ENCODE results near the gene DLG4.
"Not testable (repeated sequence)": the region's sequence is repeated elsewhere in the genome, so short reads cannot be mapped to it uniquely, and the experiment has no call there.

Gene DLG4

DNA sequence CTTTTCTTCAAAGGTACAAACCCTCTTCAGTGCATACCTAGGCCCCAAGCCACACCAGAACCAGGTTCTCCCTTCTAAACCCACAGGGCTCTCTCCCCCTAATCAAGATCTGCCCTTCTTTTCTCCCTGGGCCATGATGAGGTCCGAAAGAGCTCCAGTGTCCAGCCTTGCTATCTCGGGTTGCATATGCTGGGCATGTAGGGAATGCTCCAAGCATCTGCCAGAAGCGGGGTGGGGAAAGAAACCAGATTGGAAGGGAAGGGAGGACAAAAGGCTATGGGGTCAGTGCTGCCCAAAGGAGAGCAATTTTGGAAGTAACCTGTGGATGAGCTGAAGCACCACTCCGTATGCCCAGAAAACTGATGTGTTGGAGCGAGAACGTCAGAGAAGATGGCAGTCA, 29.6 kb upstream of the DLG4 start:
- no peak for DNase-seq (ENCODE audit: low spot score)

- DNase-seq (ENCODE audit: low spot score) = no peak
These were observed 29.2 kb upstream of the DLG4 start for GRCh38 chr17:7248796-7249195.

DNA sequence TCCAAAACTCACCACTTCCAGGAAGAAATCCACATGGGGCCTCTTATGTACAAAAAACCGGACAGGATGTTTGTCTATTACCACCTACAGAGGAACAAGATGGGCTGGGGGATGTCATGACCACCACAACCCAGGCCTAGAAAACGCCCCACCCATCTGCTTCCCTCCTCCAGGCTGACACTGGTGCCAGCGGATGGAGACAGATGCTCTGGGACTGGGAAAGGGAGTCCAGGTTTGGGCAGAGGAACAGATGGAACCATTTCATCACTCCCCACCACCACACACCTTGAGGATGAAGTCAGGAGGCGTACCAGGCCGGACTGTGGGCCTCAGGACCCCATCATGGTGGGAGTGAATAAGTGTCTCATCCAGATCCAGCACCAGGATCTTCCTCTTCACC, 27.1 kb upstream of the DLG4 start:
- DNase-seq (ENCODE audit: low spot score) = no peak

DNA sequence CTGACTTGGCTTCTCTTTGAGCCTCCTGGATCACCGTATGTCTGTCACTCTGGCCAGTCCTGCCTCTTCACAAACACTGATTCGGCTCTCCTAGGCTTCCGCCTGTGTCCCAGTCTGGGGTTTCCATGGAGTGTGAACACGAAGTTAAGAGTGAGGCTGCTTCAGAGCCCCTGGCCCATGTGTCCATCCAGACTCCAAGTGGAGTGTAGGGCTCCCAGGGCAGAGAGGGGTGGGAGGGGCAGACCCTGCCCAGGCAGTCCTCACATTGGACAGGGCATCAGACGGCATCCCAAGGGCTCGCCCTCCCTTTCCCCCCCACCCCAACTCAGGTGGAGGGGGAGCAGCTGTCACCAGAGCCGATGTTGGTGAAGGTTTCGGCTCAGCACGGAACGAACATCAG, 24.2 kb upstream of the DLG4 start:
- DNase-seq (ENCODE audit: low spot score) = not testable (repeated sequence)

DNA sequence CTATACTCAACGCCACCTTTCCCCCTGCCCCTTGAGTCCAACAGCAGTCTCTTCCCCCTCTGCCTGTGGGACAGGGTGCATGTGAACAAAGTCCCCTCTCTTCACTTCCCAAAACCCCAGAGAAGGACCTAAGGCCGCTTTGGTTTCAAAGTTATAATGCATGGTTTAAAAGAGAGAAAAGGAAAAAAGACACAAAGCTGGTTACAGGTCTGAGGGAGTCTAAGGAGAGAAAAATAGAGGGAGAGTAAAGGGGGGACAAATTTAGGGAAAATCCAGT, 23.8 kb upstream of the DLG4 start:
- no peak for DNase-seq (ENCODE audit: low spot score)

DNA sequence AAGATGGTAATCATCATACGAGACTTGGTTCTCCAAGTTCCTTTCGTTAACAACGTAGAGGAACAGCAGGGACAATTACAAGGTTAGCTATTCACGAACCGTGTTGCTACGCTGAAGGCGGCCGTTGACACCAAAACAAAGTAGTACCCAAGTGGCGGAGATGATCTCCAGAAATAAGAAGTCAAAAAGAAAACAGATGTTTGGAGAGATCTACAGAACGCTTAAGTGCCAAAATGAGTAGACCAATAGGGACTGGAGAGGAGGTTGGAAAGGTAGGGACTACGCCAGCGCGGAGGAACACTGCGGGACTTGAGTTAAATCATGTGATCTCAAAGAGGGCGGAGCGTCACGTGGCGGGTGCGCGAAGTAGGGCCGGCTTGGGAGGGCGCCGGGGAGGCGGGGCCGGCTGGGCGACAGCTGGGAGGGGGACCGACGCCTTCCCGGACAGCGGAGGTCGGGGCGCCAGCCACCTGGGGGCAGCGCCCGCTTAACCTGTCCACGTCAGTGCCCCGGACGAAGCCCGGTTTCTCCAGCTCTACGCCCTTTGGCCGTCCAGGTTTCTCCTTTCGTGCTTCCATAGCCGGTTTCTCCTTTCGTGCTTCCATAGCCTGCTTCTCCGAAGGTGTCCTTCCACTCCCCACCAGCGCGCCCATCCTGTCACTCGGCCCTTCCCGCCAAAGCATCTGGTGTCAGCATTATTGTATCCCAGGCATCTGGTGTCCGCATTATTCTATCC, 23.2 kb upstream of the DLG4 start:
- DNase-seq (ENCODE audit: low spot score) = peak; percentile 88

GRCh38 chr17:7241783-7242716, 22.4 kb upstream of the DLG4 start, which contains the start of gene GABARAP:
Gene GABARAP (minus strand): TSS chr17:7242449. CDS start chr17:7242330, 119 bp downstream.
- peak; percentile 86 for DNase-seq (ENCODE audit: low spot score)

- no peak for DNase-seq (ENCODE audit: low spot score)
These were observed 21.6 kb upstream of the DLG4 start for GRCh38 chr17:7241090-7241733.

- DNase-seq (ENCODE audit: low spot score) = no peak
These were observed 20.7 kb upstream of the DLG4 start for GRCh38 chr17:7240375-7240774.

- peak; percentile 100 for DNase-seq (ENCODE audit: low spot score)
These were observed 19.7 kb upstream of the DLG4 start, which contains the start of gene PHF23 for GRCh38 chr17:7239091-7240027. Gene PHF23 (minus strand): TSS chr17:7239457. CDS start chr17:7239279, 178 bp downstream.

DNA sequence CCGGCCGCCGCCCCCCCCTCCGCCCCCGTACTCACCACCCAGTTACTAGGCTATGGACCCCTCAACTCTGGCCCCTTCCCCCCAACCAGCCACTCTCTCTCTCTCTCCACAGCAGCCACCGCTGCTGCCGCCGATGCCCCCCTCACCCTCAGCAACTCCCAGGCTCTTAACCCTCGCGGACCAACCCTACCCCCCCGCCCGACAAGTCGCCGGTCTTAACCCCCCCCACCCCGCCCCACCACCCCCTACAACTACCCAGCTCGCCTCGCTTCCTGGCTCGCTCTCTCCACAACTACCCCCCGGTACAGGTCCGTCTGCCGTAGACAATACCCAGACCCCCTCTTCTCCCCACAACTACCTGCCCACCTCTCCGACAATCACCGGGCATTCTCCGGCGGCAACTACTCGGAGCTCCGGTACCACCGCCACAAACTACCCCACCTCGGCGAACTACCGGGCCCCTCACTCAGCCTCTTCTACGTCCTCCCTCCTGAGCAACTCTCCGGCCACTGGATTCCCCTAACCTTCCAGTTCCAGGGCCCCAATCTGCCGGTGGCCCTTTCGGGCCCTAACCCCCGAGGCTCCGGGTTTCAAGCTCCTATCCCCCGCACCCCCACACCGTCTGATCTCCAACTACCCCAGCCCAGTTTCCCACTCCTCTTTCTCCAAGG, 18.9 kb upstream of the DLG4 start:
- no peak for DNase-seq (ENCODE audit: low spot score)

DNA sequence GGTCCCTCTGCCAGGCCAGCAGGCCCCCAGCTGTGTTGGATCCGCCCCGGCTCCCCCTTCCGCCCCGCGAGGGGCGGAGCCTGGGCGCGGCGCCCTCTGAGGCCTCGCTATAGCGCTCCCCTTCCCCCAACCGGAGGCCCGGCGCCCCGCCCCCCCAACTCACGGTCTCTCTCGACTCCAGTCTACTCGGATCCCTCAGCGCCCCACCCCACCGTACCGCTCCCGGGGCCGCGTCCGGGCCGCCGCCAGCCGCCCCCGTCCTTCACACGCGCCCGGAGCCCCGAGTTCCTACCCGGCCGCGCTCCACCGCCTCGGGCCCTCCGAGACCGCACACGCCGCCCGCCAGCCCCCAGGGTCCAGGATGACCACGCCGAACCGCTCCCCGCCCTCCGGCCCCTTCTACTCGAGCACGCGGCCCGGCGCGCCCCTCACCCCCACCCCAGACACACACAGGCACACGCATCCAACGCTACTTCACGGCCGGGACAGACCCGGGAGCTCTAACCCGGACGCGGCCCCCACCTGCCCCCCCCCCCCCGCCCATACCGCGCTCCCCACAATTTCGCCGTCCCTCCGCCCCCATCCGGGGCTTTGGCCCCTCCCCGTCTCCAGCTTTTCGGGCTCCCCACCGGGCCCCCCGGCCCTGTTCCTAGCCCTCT, 18.3 kb upstream of the DLG4 start:
- peak; percentile 69 for DNase-seq (ENCODE audit: low spot score)

- no peak for DNase-seq (ENCODE audit: low spot score)
These were observed 17.7 kb upstream of the DLG4 start for GRCh38 chr17:7237266-7237760.

DNA sequence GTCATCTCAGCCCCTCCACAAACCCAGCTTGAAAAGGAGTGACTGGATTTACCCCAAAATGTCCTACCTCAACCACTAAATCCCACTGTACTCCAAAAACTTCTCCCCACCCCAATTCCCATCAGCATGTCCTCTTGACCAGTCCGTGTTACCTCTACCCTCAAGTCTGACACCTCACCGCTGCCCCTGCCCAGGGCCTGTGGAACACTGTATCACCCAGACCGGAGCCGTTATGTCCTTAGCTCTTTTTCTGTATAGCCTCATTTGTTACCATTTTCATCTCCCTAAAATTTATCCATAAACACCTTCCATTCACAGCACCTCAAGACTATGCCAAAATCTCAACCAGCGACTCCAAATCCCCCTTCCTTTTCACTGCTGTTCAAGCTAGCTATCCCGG, 17.2 kb upstream of the DLG4 start:
- DNase-seq (ENCODE audit: low spot score) = no peak

DNA sequence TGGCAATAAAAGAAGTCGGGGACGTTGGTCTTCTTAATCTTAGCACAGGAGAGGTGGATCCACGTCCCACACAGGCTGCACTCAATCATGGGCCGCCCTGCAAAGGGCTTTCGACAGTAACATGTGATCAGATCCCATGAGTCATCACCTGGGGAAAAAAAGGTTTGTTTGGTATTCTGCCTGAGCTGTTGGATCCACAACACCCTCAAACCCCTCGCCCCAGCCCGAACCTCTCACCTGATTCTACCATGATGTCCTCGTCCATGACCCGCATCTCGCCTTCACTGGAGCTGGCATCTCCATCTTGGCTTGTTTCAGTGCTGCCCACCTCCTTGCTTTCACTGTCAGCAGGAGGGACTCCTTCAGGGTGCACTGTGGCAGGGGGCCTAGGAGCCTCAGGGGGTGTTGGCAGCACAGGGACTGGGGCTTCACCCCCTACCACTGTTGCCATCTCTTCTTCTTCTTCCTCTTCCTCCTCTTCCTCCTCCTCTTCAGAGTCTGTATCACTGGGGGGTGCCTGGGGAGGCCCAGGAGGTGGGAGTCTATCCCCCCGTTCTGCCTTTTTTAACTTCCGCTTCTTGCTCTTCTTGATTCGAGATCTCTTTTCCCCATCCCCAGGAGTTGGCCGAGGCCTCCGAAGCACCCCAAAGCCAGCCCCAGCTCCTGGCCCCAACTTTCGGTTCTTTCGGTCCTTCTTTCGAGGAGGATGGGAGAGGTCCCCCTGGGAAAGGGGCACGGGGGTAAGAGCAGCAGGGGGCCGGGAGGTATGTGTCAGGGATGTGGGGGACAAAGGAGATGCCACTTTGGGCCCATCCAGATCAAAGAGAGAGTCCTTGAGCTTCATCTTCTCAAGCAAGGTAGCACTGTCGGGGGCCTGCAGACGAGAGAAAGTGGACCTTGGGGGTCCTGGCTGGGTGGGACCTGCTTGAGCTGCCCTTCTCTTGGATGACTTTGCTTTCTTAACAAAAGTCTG, 16.3 kb upstream of the DLG4 start:
- DNase-seq (ENCODE audit: low spot score) = no peak

- DNase-seq (ENCODE audit: low spot score) = peak; percentile 96
These were observed 14.7 kb upstream of the DLG4 start, which contains the start of gene DVL2 for GRCh38 chr17:7234083-7234951. Gene DVL2 (minus strand): TSS chr17:7234517. CDS start chr17:7234262, 255 bp downstream.

GRCh38 chr17:7233701-7234082, 14.1 kb upstream of the DLG4 start:
- no peak for DNase-seq (ENCODE audit: low spot score)

DNA sequence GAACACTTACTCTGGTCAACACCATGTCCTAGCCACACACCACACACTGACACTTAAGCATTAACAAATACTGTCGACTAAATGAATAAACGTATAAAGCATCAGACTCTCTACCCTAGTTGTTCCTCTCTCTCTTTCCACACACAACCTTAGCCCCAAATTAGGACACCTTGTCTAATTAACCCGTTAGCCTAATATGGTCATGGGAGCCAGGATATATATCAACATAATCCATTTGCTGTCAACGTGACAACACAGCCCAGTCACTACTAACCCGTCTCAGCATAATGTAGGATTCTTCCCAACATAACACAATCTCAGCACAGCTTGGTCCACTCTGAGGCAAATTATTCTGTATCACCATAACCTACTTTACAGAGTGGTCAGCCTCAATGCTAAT, 12.5 kb upstream of the DLG4 start:
- no peak for DNase-seq (ENCODE audit: low spot score)

Measured in AG08395 (cell line).